Caco-2 (cell line): Measurements from ENCODE around the gene KIF2C. TPM values are rescaled to one million over a fixed set of nuclear protein-coding genes. Genes with fewer than 3 reads are reported as not detected.

Experiments used
- BruUV-seq: library from RNA; stranded (reverse); fragments of 400-500 nt; replicated peaks from 2 replicates; lab custom pipeline; 2021; lab: Mats Ljungman, UMichigan
- CTCF ChIA-PET: fragments of 300-600 bp; sonication (Branson Sonifier 250); formaldehyde crosslinking; loops from one replicate; lab custom pipeline; 2022; ENCODE audit warnings: antibody characterized with exemption; lab: Charles Lee
- POLR2A ChIA-PET: fragments of 300-600 bp; sonication (Branson Sonifier 250); formaldehyde crosslinking; loops from one replicate; lab custom pipeline; 2022; ENCODE audit warnings: antibody characterized with exemption; lab: Charles Lee
- DNase-seq, 2 experiments: peaks; one replicate each; pipeline versions ENCODE4 v3.0.0 to v3.0.0-alpha.2; 2020 to 2022
- H3K27me3 ChIP-seq: replicated peaks from 2 replicates; pipeline ENCODE4 v1.6.0; 2011; ENCODE audit warnings: low read length; ENCODE audit not compliant: control insufficient read depth, insufficient read depth
- H3K36me3 ChIP-seq: 2 replicates; pipeline ENCODE4 v1.5.1; 2011; ENCODE audit warnings: low read length; ENCODE audit not compliant: control insufficient read depth, insufficient read depth
- H3K4me1 ChIP-seq: fragments of 250-450 bp; sonication (Bioruptor Pico); 2 replicates; pipeline ENCODE4 v1.5.1; 2020; ENCODE audit warnings: mild to moderate bottlenecking
- H3K4me3 ChIP-seq: 2 replicates; pipeline ENCODE4 v1.5.1; 2011; ENCODE audit warnings: low read depth, mild to moderate bottlenecking, control low read depth, low read length
- H3K9me3 ChIP-seq: fragments of 250-450 bp; sonication (Bioruptor Pico); 2 replicates; pipeline ENCODE4 v1.5.1; 2020; ENCODE audit warnings: mild to moderate bottlenecking, moderate library complexity
- H3K27ac Mint-ChIP-seq: one replicate; pipeline ENCODE4 v1.8.0; 2022; ENCODE audit warnings: mixed read lengths; ENCODE audit not compliant: unreplicated experiment
- H3K27me3 Mint-ChIP-seq: one replicate; pipeline ENCODE4 v1.8.0; 2022; ENCODE audit warnings: mixed read lengths; ENCODE audit not compliant: insufficient read depth, unreplicated experiment
- H3K36me3 Mint-ChIP-seq: one replicate; pipeline ENCODE4 v1.8.0; 2022; ENCODE audit warnings: mild to moderate bottlenecking, mixed read lengths; ENCODE audit not compliant: insufficient read depth, unreplicated experiment
- H3K4me1 Mint-ChIP-seq: one replicate; pipeline ENCODE4 v1.8.0; 2022; ENCODE audit warnings: low read depth, mixed read lengths; ENCODE audit not compliant: unreplicated experiment
- H3K4me3 Mint-ChIP-seq: one replicate; pipeline ENCODE4 v1.8.0; 2022; ENCODE audit warnings: mild to moderate bottlenecking, moderate library complexity, mixed read lengths; ENCODE audit not compliant: unreplicated experiment
- H3K9me3 Mint-ChIP-seq: one replicate; pipeline ENCODE4 v1.8.0; 2022; ENCODE audit warnings: mixed read lengths; ENCODE audit not compliant: unreplicated experiment
- intact Hi-C: fragments of 100-400 bp; cut with micrococcal nuclease; formaldehyde crosslinking; loops from one replicate; pipeline ENCODE4 v1.10.0; 2022; ENCODE audit not compliant: unreplicated experiment
- total RNA-seq: library from RNA; stranded (reverse); gene quantifications from 2 replicates; pipeline ENCODE4 v1.2.3, GENCODE V29; 2022
- TF ChIP-seq, protein P1 (sequence below), 2 experiments: fragments of 200-600 bp in 1 of 2; IDR thresholded peaks; 1 replicate in 1 of 2; 2 replicates in 1 of 2; pipeline versions ENCODE4 v1.5.1 to v1.8.0; 2011 to 2022; ENCODE audit warnings: antibody characterized with exemption in 1 of 2, control low read depth in 1 of 2, inconsistent platforms in 1 of 2, low read depth in 1 of 2, low read length in 1 of 2, mild to moderate bottlenecking in 1 of 2, moderate library complexity in 1 of 2; ENCODE audit not compliant: insufficient read depth in 1 of 2, severe bottlenecking in 1 of 2, unreplicated experiment in 1 of 2

Gene KIF2C
- total RNA-seq, 1 experiment from 2014 or later = 61.0 TPM

DNA sequence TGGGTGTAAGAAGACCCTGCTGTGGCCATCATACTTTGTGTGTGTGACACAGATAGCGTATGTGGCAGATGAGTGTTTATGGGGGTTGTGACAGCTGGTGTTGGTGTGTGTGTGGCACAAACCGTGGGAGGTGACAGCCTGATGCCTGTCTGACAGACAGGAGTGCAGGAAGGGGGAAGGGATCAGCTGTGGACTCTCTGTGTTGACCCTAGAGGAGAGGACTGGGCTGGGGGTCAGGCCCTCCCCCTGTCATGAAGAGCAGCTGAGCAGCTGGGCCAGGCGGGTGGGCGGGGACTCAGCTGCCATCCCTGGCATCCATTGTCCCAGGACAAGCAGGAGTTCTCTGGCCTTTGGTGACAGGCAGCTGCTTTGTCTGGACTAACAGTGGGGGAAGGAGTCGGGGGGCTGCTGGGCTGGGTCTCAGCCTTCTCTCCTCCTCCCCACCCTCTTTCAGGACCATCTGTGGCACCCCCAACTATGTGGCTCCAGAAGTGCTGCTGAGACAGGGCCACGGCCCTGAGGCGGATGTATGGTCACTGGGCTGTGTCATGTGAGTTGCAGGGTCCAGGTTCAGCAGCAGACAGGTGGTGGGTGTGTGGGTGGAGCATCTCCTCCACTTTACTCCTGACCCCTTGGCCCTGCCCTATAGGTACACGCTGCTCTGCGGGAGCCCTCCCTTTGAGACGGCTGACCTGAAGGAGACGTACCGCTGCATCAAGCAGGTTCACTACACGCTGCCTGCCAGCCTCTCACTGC is 62.8 kb downstream of the KIF2C start:
- Histone ChIP-seq H3K4me3 (no peak overlapping the region), H3K4me1 (peaks cover 17% of the 10 kb centered on the region), H3K9me3 (no peaks in the 10 kb centered on the region), H3K27me3 (no peaks in the 10 kb centered on the region), H3K36me3 (no peaks in the 10 kb centered on the region)
- TF ChIP-seq, protein P1, sequence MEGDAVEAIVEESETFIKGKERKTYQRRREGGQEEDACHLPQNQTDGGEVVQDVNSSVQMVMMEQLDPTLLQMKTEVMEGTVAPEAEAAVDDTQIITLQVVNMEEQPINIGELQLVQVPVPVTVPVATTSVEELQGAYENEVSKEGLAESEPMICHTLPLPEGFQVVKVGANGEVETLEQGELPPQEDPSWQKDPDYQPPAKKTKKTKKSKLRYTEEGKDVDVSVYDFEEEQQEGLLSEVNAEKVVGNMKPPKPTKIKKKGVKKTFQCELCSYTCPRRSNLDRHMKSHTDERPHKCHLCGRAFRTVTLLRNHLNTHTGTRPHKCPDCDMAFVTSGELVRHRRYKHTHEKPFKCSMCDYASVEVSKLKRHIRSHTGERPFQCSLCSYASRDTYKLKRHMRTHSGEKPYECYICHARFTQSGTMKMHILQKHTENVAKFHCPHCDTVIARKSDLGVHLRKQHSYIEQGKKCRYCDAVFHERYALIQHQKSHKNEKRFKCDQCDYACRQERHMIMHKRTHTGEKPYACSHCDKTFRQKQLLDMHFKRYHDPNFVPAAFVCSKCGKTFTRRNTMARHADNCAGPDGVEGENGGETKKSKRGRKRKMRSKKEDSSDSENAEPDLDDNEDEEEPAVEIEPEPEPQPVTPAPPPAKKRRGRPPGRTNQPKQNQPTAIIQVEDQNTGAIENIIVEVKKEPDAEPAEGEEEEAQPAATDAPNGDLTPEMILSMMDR (IDR thresholded peaks at IDR 0.05; ENCODE audit: insufficient read depth in 1 of 2, low read depth in 1 of 2, low read length in 1 of 2, severe bottlenecking in 1 of 2, unreplicated experiment in 1 of 2) = no peak
- Mint-ChIP-seq H3K27ac (peak overlapping the region; percentile 26), H3K36me3 (peaks cover 24% of the 10 kb centered on the region), H3K9me3 (no peaks in the 10 kb centered on the region), H3K4me1 (peaks cover 16% of the 10 kb centered on the region), H3K27me3 (no peaks in the 10 kb centered on the region), H3K4me3 (peak overlapping the region; percentile 24)
- DNase-seq = no peak
- CTCF ChIA-PET = no interaction called here
- POLR2A ChIA-PET = no interaction called here
- intact Hi-C loops = no loop called here
- no TSS peak for BruUV-seq

DNA sequence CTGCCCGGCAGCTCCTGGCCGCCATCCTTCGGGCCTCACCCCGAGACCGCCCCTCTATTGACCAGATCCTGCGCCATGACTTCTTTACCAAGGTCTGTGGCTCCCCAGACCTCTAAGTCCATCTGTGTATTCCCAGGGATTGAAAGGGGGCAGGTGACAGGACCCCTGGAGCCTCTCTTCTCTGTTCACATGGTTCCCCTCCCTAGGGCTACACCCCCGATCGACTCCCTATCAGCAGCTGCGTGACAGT is 63.4 kb downstream of the KIF2C start:
- H3K9me3 ChIP-seq = no peaks in the 10 kb centered on the region
- peaks cover 22% of the 10 kb centered on the region for H3K4me1 ChIP-seq
- ChIA-PET POLR2A (no interaction called here), CTCF (no interaction called here)
- H3K36me3 ChIP-seq = no peaks in the 10 kb centered on the region
- no TSS peak for BruUV-seq
- Mint-ChIP-seq H3K4me3 (no peak overlapping the region), H3K4me1 (peaks cover 18% of the 10 kb centered on the region), H3K9me3 (no peaks in the 10 kb centered on the region), H3K36me3 (peaks cover 26% of the 10 kb centered on the region), H3K27me3 (no peaks in the 10 kb centered on the region), H3K27ac (peak overlapping the region; percentile 26)
- intact Hi-C loops = no loop called here
- H3K4me3 ChIP-seq = no peak overlapping the region
- DNase-seq = no peak
- no peaks in the 10 kb centered on the region for H3K27me3 ChIP-seq
- TF ChIP-seq, protein P1 (IDR thresholded peaks at IDR 0.05; ENCODE audit: insufficient read depth in 1 of 2, low read depth in 1 of 2, low read length in 1 of 2, severe bottlenecking in 1 of 2, unreplicated experiment in 1 of 2) = no peak

DNA sequence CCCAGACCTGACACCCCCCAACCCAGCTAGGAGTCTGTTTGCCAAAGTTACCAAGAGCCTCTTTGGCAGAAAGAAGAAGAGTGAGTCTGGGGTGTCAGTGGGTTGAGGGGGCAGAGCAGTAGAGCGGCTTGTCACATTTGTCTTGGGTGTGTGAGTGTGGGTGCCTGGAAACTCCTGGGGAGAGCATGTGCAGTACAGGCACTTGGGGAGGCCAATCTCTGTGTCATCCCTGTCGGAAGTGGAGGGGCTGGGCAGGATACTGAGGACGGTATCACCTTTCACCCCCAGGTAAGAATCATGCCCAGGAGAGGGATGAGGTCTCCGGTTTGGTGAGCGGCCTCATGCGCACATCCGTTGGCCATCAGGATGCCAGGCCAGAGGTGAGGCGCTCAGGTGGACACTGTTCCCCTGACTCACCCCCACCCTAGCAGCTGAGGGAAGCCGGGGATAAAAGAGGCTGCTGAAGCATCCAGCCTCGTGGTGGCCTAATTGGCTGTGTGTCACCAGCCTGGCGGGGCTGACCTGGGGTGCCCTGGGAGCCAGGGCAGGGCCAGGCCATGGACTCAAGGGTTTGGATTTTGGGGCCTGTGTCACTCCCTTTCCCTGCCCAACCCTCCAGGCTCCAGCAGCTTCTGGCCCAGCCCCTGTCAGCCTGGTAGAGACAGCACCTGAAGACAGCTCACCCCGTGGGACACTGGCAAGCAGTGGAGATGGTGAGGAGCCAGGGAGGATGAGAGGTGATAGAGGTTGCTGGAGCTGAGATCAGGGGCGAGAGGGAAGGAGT is 63.9 kb downstream of the KIF2C start:
- Histone ChIP-seq H3K27me3 (no peaks in the 10 kb centered on the region), H3K36me3 (no peaks in the 10 kb centered on the region), H3K4me1 (peaks cover 27% of the 10 kb centered on the region), H3K4me3 (no peak overlapping the region), H3K9me3 (no peaks in the 10 kb centered on the region)
- intact Hi-C loops = no loop called here
- Mint-ChIP-seq H3K4me3 (no peak overlapping the region), H3K9me3 (no peaks in the 10 kb centered on the region), H3K27ac (peak overlapping the region; percentile 26), H3K36me3 (peaks cover 26% of the 10 kb centered on the region), H3K4me1 (peaks cover 18% of the 10 kb centered on the region), H3K27me3 (no peaks in the 10 kb centered on the region)
- TF ChIP-seq, protein P1 (IDR thresholded peaks at IDR 0.05; ENCODE audit: insufficient read depth in 1 of 2, low read depth in 1 of 2, low read length in 1 of 2, severe bottlenecking in 1 of 2, unreplicated experiment in 1 of 2) = no peak
- BruUV-seq = no TSS peak
- POLR2A ChIA-PET = no interaction called here
- no peak for DNase-seq
- CTCF ChIA-PET = no interaction called here
